ENCODE data around the gene THADA. TPM values are rescaled to one million over a fixed set of nuclear protein-coding genes. Genes with fewer than 3 reads are reported as not detected.

The THADA gene
- total RNA-seq, 4 donors from 2014 or later, result 31.2 to 68.8 (median 54.9) TPM

DNA sequence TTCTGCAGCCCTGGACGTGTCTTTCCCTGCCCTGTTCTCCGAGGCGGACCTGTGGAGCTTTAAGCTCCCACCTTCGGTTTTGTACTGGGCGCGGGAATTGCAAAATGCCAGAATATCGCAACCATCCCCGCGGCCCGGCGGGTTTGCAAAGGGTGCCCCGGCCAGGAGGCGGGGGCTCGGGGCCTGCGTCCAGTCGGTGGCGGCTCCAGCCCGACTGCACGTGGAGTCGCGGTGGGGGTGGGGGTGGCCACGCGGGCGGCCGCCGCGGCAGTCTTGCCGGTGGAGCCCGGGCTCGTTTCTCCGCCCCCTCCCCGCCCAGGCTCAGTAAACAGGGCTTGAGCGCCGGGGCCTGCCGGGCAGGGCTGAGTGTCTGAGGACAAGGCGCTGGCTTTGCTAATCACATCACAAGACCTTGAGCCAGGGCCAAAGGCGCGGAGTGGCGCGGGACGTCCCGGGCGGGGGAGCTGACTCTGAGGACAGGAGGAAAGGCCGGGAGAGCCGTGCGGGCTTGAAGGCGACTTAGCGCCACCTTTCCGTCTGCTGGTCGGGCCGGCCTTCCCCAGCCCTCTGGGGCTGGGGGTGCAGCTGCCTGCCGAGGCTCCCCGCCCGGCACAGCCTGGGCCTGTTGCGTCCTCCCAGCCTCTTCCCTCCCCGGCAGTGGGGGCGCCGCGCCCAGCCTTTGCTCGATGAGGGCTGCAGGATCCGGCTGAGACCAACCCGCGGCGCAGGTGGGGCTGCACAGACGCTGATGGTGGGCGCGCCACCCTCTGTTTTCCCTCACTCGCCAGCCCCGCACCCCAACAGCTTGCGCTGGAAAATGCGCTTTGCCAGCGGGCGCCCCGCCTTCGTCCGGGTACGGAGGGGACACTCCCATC is 368.6 kb downstream of the THADA start:
- DNase-seq, result peak; percentile 92 to 93
- intact Hi-C loops (cut with DNase I; ENCODE audit: low total_unique reads), result loop anchor here (5.0 to 10.0 kb wide), 3 partner anchors 258 to 400 kb away; no protein-coding TSS in a partner anchor
- Histone ChIP-seq H3K27ac (peak overlapping the region; percentile 98 to 99), H3K36me3 (no peaks in the 10 kb centered on the region), H3K4me3 (peak overlapping the region; percentile 89 to 94), H3K4me1 (peaks cover 0 to 7% of the 10 kb centered on the region in 2 donors), H3K9me3 (no peaks in the 10 kb centered on the region), H3K27me3 (no peaks in the 10 kb centered on the region)
- TF ChIP-seq, protein P1, sequence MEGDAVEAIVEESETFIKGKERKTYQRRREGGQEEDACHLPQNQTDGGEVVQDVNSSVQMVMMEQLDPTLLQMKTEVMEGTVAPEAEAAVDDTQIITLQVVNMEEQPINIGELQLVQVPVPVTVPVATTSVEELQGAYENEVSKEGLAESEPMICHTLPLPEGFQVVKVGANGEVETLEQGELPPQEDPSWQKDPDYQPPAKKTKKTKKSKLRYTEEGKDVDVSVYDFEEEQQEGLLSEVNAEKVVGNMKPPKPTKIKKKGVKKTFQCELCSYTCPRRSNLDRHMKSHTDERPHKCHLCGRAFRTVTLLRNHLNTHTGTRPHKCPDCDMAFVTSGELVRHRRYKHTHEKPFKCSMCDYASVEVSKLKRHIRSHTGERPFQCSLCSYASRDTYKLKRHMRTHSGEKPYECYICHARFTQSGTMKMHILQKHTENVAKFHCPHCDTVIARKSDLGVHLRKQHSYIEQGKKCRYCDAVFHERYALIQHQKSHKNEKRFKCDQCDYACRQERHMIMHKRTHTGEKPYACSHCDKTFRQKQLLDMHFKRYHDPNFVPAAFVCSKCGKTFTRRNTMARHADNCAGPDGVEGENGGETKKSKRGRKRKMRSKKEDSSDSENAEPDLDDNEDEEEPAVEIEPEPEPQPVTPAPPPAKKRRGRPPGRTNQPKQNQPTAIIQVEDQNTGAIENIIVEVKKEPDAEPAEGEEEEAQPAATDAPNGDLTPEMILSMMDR (IDR thresholded peaks at IDR 0.05), result peak in 2 of 4 experiments; percentile 39 to 46
- TF ChIP-seq POLR2A (IDR thresholded peaks at IDR 0.05), result peak in 1 of 2 donors; percentile 52

- H3K36me3 ChIP-seq, result no peaks in the 10 kb centered on the region
- no peaks in the 10 kb centered on the region for H3K9me3 ChIP-seq
- peaks cover 0 to 7% of the 10 kb centered on the region in 2 donors for H3K4me1 ChIP-seq
- peak within 1 kb of the TSS; percentile 90 to 94 for H3K4me3 ChIP-seq
- peak; percentile 97 for TF ChIP-seq POLR2A (IDR thresholded peaks at IDR 0.05)
- TF ChIP-seq, protein P1 (IDR thresholded peaks at IDR 0.05), result peak in 2 of 4 experiments; percentile 17 to 39
- peak within 1 kb of the TSS; percentile 98 to 99 for H3K27ac ChIP-seq
- peak; percentile 96 to 97 for DNase-seq
- intact Hi-C loops (cut with DNase I; ENCODE audit: low total_unique reads), result loop anchor here (5.0 to 10.0 kb wide), 3 partner anchors 258 to 399 kb away; no protein-coding TSS in a partner anchor
- H3K27me3 ChIP-seq, result no peaks in the 10 kb centered on the region
These were observed 369.3 kb downstream of the THADA start, which contains the start of gene ZFP36L2 for GRCh38 chr2:43226558-43226954. ZFP36L2 (minus strand) TSS chr2:43226606; CDS start chr2:43226315, 291 bp downstream.

- peak; percentile 66 to 73 for DNase-seq
- H3K27me3 ChIP-seq, result no peaks in the 10 kb centered on the region
- no peaks in the 10 kb centered on the region for H3K9me3 ChIP-seq
- intact Hi-C loops (cut with DNase I; ENCODE audit: low total_unique reads), result loop anchor here (5.0 to 10.0 kb wide), 3 partner anchors 259 to 399 kb away; no protein-coding TSS in a partner anchor
- H3K4me1 ChIP-seq, result peaks cover 0 to 7% of the 10 kb centered on the region in 2 donors
- peak overlapping the region; percentile 98 to 99 for H3K27ac ChIP-seq
- no peak for TF ChIP-seq POLR2A (IDR thresholded peaks at IDR 0.05)
- TF ChIP-seq, protein P1 (IDR thresholded peaks at IDR 0.05), result no peak
- H3K4me3 ChIP-seq, result peak overlapping the region; percentile 90 to 94
- H3K36me3 ChIP-seq, result no peaks in the 10 kb centered on the region
These were observed 369.9 kb downstream of the THADA start for GRCh38 chr2:43225788-43226557.

DNA sequence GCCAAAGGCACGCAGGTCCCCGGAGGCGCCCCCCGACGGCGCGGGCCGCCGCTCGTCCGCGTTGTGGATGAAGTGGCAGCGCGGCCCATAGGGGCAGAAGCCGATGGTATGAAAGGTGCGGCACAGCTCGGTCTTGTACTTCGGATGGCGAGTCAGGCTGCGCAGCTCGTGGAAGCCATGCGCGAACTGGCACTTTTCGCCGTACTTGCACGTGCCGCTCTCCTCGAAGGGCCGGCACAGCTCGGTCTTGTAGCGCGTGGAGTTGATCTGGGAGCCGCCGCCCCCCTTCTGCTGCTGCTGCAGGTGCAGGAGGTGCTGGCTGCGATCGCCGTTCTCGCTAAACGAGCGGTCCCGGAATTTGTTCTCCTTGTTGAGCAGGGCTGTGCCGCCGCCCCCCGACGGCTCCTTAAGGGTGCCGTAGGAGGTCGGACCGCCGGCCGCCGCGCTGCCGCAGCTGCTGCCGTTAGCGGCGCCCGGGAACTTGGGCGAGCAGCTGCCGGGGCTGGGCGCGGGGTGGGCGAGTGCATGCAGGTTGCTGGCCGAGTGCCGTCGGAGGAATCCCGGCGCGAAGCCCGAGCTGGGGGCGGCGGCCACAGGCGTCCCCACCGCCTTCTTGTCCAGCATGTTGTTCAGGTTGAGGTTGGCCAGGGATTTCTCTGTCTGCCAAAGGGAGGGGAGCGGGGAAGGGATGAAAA is 370.6 kb downstream of the THADA start:
- H3K4me3 ChIP-seq, result peak overlapping the region; percentile 90 to 94
- DNase-seq, result peak; percentile 65 to 67
- H3K27me3 ChIP-seq, result no peaks in the 10 kb centered on the region
- intact Hi-C loops (cut with DNase I; ENCODE audit: low total_unique reads), result loop anchor here (5.0 to 10.0 kb wide), 3 partner anchors 260 to 398 kb away; no protein-coding TSS in a partner anchor
- H3K4me1 ChIP-seq, result peaks cover 0 to 7% of the 10 kb centered on the region in 2 donors
- TF ChIP-seq, protein P1 (IDR thresholded peaks at IDR 0.05), result peak in 1 of 4 experiments; percentile 8
- peak in 1 of 2 donors; percentile 3 for TF ChIP-seq POLR2A (IDR thresholded peaks at IDR 0.05)
- no peaks in the 10 kb centered on the region for H3K36me3 ChIP-seq
- peak overlapping the region; percentile 98 to 99 for H3K27ac ChIP-seq
- H3K9me3 ChIP-seq, result no peaks in the 10 kb centered on the region
